HG03159 (cell line): ENCODE measurements around the gene NAV2.

Experiments
- ATAC-seq: cut with Tn5 transposase; IDR thresholded peaks from one replicate; pipeline ENCODE4 v1.9.1; 2021; ENCODE audit warnings: mild to moderate bottlenecking, moderate library complexity; ENCODE audit not compliant: unreplicated experiment

NAV2 gene

GRCh38 chr11:19739872-19740271 is 27.2 kb downstream of the NAV2 start:
- ATAC-seq, result no peak

GRCh38 chr11:19740586-19740985 is 27.9 kb downstream of the NAV2 start:
- ATAC-seq, result no peak

- ATAC-seq, result peak; percentile 91
Measured at GRCh38 chr11:19742588-19743292, 30.1 kb downstream of the NAV2 start.

- ATAC-seq, result no peak
Measured at GRCh38 chr11:19743622-19744021, 31.0 kb downstream of the NAV2 start.

- ATAC-seq, result no peak
Measured at GRCh38 chr11:19744130-19744529, 31.5 kb downstream of the NAV2 start.

- ATAC-seq, result no peak
Measured at GRCh38 chr11:19746086-19746485, 33.4 kb downstream of the NAV2 start.

- ATAC-seq, result no peak
Measured at GRCh38 chr11:19747634-19748033, 35.0 kb downstream of the NAV2 start.

GRCh38 chr11:19751055-19751454 is 38.4 kb downstream of the NAV2 start:
- ATAC-seq, result no peak

GRCh38 chr11:19753451-19754106 is 40.9 kb downstream of the NAV2 start:
- ATAC-seq, result no peak

GRCh38 chr11:19756675-19757475 is 44.2 kb downstream of the NAV2 start:
- ATAC-seq, result no peak

- no peak for ATAC-seq
Measured at GRCh38 chr11:19759389-19759788, 46.8 kb downstream of the NAV2 start.

GRCh38 chr11:19762266-19762665 is 49.6 kb downstream of the NAV2 start:
- no peak for ATAC-seq

GRCh38 chr11:19763330-19763729 is 50.7 kb downstream of the NAV2 start:
- ATAC-seq, result no peak

GRCh38 chr11:19766206-19766605 is 53.6 kb downstream of the NAV2 start:
- ATAC-seq, result no peak

- no peak for ATAC-seq
Measured at GRCh38 chr11:19766810-19767209, 54.2 kb downstream of the NAV2 start.

- no peak for ATAC-seq
Measured at GRCh38 chr11:19767627-19768151, 55.1 kb downstream of the NAV2 start.

- no peak for ATAC-seq
Measured at GRCh38 chr11:19768197-19768596, 55.6 kb downstream of the NAV2 start.

GRCh38 chr11:19768815-19769214 is 56.2 kb downstream of the NAV2 start:
- no peak for ATAC-seq

- no peak for ATAC-seq
Measured at GRCh38 chr11:19769820-19770219, 57.2 kb downstream of the NAV2 start.

GRCh38 chr11:19770277-19770676 is 57.6 kb downstream of the NAV2 start:
- ATAC-seq, result no peak

- no peak for ATAC-seq
Measured at GRCh38 chr11:19771463-19771862, 58.8 kb downstream of the NAV2 start.

- ATAC-seq, result no peak
Measured at GRCh38 chr11:19772480-19772879, 59.8 kb downstream of the NAV2 start.
